ENCODE data around the gene CLECL1. TPM values are rescaled to one million over a fixed set of nuclear protein-coding genes. Genes with fewer than 3 reads are reported as not detected.

The CLECL1 gene
- total and polyA plus RNA-seq, 2 experiments from 2014 or later: not detected

DNA sequence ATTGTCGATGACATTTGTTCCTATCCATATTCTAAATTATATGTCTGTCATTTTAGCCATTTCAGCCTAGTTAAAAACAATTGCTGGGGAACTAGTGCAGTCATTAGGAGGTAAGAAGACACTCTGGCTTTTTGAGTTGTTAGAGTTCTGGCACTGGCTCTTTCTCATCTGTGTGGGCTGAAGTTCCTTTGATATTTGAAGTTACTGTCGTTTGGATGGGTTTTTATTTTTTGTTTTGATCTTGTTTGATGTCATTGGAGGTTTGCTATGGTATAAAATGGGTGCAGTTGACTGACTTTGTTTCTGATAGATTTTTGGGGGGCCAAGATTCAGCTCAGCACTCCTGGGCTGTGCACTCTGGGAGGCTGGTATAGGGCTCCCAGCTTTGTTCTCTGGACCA is 48.5 kb upstream of the CLECL1 start:
- H2AFZ ChIP-seq: no peak overlapping the region
- Mint-ChIP-seq H3K27ac (peak overlapping the region; percentile 17; the same call in 1 of the 2 replicates), H3K36me3 (ENCODE audit: low read depth) (peaks cover 11% of the 10 kb centered on the region), H3K9me3 (peaks cover 4% of the 10 kb centered on the region; the same call in 2 of the 3 replicates), H3K4me3 (no peak overlapping the region), H3K27me3 (ENCODE audit: insufficient read depth, low read depth, poor library complexity) (no peaks in the 10 kb centered on the region), H3K4me1 (peaks cover 38% of the 10 kb centered on the region)
- no peak for TF ChIP-seq CTCF (conservative IDR thresholded peaks at IDR 0.05; ENCODE audit: low read depth in 2 of 2)
- no peak for TF ChIP-seq EZH2 (IDR thresholded peaks at IDR 0.05; ENCODE audit: low read depth, unreplicated experiment)
- TF ChIP-seq JUNB (IDR thresholded peaks at IDR 0.05; ENCODE audit: unreplicated experiment): no peak
- TF ChIP-seq ZNF331 (CRISPR knock-in tag; IDR thresholded peaks at IDR 0.05; ENCODE audit: low read depth): no peak
- TF ChIP-seq, protein P1, sequence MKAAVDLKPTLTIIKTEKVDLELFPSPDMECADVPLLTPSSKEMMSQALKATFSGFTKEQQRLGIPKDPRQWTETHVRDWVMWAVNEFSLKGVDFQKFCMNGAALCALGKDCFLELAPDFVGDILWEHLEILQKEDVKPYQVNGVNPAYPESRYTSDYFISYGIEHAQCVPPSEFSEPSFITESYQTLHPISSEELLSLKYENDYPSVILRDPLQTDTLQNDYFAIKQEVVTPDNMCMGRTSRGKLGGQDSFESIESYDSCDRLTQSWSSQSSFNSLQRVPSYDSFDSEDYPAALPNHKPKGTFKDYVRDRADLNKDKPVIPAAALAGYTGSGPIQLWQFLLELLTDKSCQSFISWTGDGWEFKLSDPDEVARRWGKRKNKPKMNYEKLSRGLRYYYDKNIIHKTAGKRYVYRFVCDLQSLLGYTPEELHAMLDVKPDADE (IDR thresholded peaks at IDR 0.05): no peak
- TF ChIP-seq CREB1 (CRISPR knock-in tag; IDR thresholded peaks at IDR 0.05; ENCODE audit: low read depth): no peak
- TF ChIP-seq POLR2AphosphoS5 (IDR thresholded peaks at IDR 0.05; ENCODE audit: low read depth): no peak
- TF ChIP-seq, protein P2, sequence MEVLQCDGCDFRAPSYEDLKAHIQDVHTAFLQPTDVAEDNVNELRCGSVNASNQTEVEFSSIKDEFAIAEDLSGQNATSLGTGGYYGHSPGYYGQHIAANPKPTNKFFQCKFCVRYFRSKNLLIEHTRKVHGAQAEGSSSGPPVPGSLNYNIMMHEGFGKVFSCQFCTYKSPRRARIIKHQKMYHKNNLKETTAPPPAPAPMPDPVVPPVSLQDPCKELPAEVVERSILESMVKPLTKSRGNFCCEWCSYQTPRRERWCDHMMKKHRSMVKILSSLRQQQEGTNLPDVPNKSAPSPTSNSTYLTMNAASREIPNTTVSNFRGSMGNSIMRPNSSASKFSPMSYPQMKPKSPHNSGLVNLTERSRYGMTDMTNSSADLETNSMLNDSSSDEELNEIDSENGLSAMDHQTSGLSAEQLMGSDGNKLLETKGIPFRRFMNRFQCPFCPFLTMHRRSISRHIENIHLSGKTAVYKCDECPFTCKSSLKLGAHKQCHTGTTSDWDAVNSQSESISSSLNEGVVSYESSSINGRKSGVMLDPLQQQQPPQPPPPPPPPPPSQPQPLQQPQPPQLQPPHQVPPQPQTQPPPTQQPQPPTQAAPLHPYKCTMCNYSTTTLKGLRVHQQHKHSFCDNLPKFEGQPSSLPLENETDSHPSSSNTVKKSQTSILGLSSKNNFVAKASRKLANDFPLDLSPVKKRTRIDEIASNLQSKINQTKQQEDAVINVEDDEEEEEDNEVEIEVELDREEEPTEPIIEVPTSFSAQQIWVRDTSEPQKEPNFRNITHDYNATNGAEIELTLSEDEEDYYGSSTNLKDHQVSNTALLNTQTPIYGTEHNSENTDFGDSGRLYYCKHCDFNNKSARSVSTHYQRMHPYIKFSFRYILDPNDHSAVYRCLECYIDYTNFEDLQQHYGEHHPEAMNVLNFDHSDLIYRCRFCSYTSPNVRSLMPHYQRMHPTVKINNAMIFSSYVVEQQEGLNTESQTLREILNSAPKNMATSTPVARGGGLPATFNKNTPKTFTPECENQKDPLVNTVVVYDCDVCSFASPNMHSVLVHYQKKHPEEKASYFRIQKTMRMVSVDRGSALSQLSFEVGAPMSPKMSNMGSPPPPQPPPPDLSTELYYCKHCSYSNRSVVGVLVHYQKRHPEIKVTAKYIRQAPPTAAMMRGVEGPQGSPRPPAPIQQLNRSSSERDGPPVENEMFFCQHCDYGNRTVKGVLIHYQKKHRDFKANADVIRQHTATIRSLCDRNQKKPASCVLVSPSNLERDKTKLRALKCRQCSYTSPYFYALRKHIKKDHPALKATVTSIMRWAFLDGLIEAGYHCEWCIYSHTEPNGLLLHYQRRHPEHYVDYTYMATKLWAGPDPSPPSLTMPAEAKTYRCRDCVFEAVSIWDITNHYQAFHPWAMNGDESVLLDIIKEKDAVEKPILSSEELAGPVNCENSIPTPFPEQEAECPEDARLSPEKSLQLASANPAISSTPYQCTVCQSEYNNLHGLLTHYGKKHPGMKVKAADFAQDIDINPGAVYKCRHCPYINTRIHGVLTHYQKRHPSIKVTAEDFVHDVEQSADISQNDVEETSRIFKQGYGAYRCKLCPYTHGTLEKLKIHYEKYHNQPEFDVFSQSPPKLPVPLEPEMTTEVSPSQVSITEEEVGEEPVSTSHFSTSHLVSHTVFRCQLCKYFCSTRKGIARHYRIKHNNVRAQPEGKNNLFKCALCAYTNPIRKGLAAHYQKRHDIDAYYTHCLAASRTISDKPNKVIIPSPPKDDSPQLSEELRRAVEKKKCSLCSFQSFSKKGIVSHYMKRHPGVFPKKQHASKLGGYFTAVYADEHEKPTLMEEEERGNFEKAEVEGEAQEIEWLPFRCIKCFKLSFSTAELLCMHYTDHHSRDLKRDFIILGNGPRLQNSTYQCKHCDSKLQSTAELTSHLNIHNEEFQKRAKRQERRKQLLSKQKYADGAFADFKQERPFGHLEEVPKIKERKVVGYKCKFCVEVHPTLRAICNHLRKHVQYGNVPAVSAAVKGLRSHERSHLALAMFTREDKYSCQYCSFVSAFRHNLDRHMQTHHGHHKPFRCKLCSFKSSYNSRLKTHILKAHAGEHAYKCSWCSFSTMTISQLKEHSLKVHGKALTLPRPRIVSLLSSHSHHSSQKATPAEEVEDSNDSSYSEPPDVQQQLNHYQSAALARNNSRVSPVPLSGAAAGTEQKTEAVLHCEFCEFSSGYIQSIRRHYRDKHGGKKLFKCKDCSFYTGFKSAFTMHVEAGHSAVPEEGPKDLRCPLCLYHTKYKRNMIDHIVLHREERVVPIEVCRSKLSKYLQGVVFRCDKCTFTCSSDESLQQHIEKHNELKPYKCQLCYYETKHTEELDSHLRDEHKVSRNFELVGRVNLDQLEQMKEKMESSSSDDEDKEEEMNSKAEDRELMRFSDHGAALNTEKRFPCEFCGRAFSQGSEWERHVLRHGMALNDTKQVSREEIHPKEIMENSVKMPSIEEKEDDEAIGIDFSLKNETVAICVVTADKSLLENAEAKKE (CRISPR knock-in tag; IDR thresholded peaks at IDR 0.05): no peak
- TF ChIP-seq NANOG (IDR thresholded peaks at IDR 0.05; ENCODE audit: borderline replicate concordance): no peak
- TF ChIP-seq REST (IDR thresholded peaks at IDR 0.05; ENCODE audit: unreplicated experiment): no peak
- TF ChIP-seq EZH2phosphoT487 (IDR thresholded peaks at IDR 0.05; ENCODE audit: unreplicated experiment): no peak
- no peak for TF ChIP-seq ZNF114 (CRISPR knock-in tag; IDR thresholded peaks at IDR 0.05)
- TF ChIP-seq STAT1 (IDR thresholded peaks at IDR 0.05; ENCODE audit: unreplicated experiment): no peak
- no peak overlapping the region for H3K4me2 ChIP-seq
- no peaks in the 10 kb centered on the region for H3K79me2 ChIP-seq (replicated peaks; ENCODE audit: insufficient read depth)
- H3K9me2 ChIP-seq (ENCODE audit: insufficient read depth): 0 out of 2 replicates have a peak, but pooled peaks cover 5% of the 10 kb centered on the region
- ATAC-seq (no peak), DNase-seq (ENCODE audit: low spot score) (no peak)
- no peaks in the 10 kb centered on the region for H3F3A ChIP-seq (replicated peaks; ENCODE audit: low read depth)
- peaks cover 38% of the 10 kb centered on the region for H3K4me1 ChIP-seq (ENCODE audit: insufficient read depth)
- no peaks in the 10 kb centered on the region for H3K36me3 ChIP-seq (ENCODE audit: insufficient read depth)
- no peaks in the 10 kb centered on the region for H3K27me3 ChIP-seq (ENCODE audit: insufficient read depth)
- H4K20me1 ChIP-seq (replicated peaks; ENCODE audit: insufficient read depth): no peaks in the 10 kb centered on the region
- H3K27ac ChIP-seq (ENCODE audit: low read depth): no peak overlapping the region
- H3K4me3 ChIP-seq: no peak overlapping the region

Measured in GM23338 (cell line).